Skin of body (tissue), 2 donors: Measurements from ENCODE around the gene UBA7. TPM values are rescaled to one million over a fixed set of nuclear protein-coding genes. Genes with fewer than 3 reads are reported as not detected.

ENCODE experiments used
- small RNA-seq: library from RNA; depleted of rRNA; stranded (forward); fragments of <200 nt; gene quantifications from one replicate; pipeline ENCODE3, GENCODE V24; 2014; ENCODE audit warnings: low replicate concordance
- total RNA-seq: library from RNA; depleted of rRNA; stranded (reverse); fragments of >200 nt; gene quantifications from one replicate; pipeline ENCODE4 v1.2.3, GENCODE V29; 2014

UBA7 gene
- total RNA-seq, 1 donor from 2014 or later, result 16.3 TPM

Small RNAs within 50 kb of the gene (small RNA-seq; reads per million reads assigned to genes)
- gene COX6CP14, result not detected
- gene RN7SL217P, result not detected

Other genes starting within 250 kb of the UBA7 start
- 41.8 TPM for gene APEH, start 139.6 kb downstream of the UBA7 start, total RNA-seq
- gene MST1, start 124.5 kb downstream of the UBA7 start, total RNA-seq, result 8.6 TPM
- gene RNF123, start 124.4 kb downstream of the UBA7 start, total RNA-seq, result 18.6 TPM
- 0.10 TPM for gene AMIGO3, start 94.3 kb downstream of the UBA7 start, total RNA-seq
- gene GMPPB, start 90.0 kb downstream of the UBA7 start, total RNA-seq, result 9.5 TPM
- gene IP6K1, start 27.4 kb downstream of the UBA7 start, total RNA-seq, result 27.5 TPM
- not detected for gene CDHR4, start 14.1 kb downstream of the UBA7 start, total RNA-seq
- gene INKA1, start 10.7 kb downstream of the UBA7 start, total RNA-seq, result 6.6 TPM
- 2.8 TPM for gene TRAIP, start 42.6 kb upstream of the UBA7 start, total RNA-seq
- 0.89 TPM for gene CAMKV, start 56.0 kb upstream of the UBA7 start, total RNA-seq
- gene MST1R, start 89.9 kb upstream of the UBA7 start, total RNA-seq, result 6.3 TPM
- gene MON1A, start 115.9 kb upstream of the UBA7 start, total RNA-seq, result 3.1 TPM
- gene RBM6, start 126.2 kb upstream of the UBA7 start, total RNA-seq, result 110 TPM